Measurements from ENCODE around the gene RGS2. TPM values are rescaled to one million over a fixed set of nuclear protein-coding genes. Genes with fewer than 3 reads are reported as not detected.

RGS2 gene
- polyA plus RNA-seq, 1 experiment, result 80.3 TPM

- DNase-seq (ENCODE audit: low read depth, low spot score), result no peak
- no peak overlapping the region for H3K4me3 ChIP-seq (ENCODE audit: low read depth, low read length)
- no peaks in the 10 kb centered on the region for H3K27me3 ChIP-seq (ENCODE audit: control insufficient read depth, insufficient read depth, low read length)
- ChIA-PET POLR2A (no interaction called here), CTCF (no interaction called here)
- H3K9me3 ChIP-seq (ENCODE audit: control insufficient read depth, insufficient read depth, low read length), result no peaks in the 10 kb centered on the region
- TF ChIP-seq, protein P1, sequence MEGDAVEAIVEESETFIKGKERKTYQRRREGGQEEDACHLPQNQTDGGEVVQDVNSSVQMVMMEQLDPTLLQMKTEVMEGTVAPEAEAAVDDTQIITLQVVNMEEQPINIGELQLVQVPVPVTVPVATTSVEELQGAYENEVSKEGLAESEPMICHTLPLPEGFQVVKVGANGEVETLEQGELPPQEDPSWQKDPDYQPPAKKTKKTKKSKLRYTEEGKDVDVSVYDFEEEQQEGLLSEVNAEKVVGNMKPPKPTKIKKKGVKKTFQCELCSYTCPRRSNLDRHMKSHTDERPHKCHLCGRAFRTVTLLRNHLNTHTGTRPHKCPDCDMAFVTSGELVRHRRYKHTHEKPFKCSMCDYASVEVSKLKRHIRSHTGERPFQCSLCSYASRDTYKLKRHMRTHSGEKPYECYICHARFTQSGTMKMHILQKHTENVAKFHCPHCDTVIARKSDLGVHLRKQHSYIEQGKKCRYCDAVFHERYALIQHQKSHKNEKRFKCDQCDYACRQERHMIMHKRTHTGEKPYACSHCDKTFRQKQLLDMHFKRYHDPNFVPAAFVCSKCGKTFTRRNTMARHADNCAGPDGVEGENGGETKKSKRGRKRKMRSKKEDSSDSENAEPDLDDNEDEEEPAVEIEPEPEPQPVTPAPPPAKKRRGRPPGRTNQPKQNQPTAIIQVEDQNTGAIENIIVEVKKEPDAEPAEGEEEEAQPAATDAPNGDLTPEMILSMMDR (IDR thresholded peaks at IDR 0.05; ENCODE audit: low read depth, low read length), result no peak
- H3K27ac ChIP-seq (ENCODE audit: low read depth, low read length), result no peak overlapping the region
Observed at GRCh38 chr1:192768463-192768862, 40.4 kb upstream of the RGS2 start.

DNA sequence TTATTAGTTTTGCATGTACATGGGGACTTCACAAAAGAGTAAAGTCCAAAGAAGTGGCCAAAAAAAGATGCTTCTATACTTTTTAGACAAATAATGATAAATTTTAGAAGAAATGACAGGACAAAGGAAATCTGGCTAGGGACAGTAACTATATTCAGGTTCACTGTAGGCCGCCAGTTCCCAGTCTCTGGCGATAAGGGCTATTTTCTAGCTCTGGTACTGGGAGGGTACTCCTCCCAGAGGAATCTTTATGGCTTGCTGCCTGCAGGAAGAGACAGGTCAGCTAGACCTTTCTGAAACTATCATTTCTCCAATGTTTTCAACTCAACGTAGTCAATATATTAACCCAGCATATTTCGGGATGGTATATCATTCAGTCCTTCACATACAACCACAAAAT is 37.5 kb upstream of the RGS2 start:
- CTCF ChIA-PET, result no interaction called here
- Histone ChIP-seq H3K27ac (ENCODE audit: low read depth, low read length) (no peak overlapping the region), H3K27me3 (ENCODE audit: control insufficient read depth, insufficient read depth, low read length) (no peaks in the 10 kb centered on the region), H3K9me3 (ENCODE audit: control insufficient read depth, insufficient read depth, low read length) (no peaks in the 10 kb centered on the region), H3K4me3 (ENCODE audit: low read depth, low read length) (no peak overlapping the region)
- no peak for DNase-seq (ENCODE audit: low read depth, low spot score)
- TF ChIP-seq, protein P1 (IDR thresholded peaks at IDR 0.05; ENCODE audit: low read depth, low read length), result no peak
- POLR2A ChIA-PET, result no interaction called here

GRCh38 chr1:192775631-192776030 is 33.2 kb upstream of the RGS2 start:
- no peak overlapping the region for H3K4me3 ChIP-seq (ENCODE audit: low read depth, low read length)
- H3K27me3 ChIP-seq (ENCODE audit: control insufficient read depth, insufficient read depth, low read length), result no peaks in the 10 kb centered on the region
- no peak for DNase-seq (ENCODE audit: low read depth, low spot score)
- no peaks in the 10 kb centered on the region for H3K9me3 ChIP-seq (ENCODE audit: control insufficient read depth, insufficient read depth, low read length)
- no peak overlapping the region for H3K27ac ChIP-seq (ENCODE audit: low read depth, low read length)
- POLR2A ChIA-PET, result no interaction called here
- CTCF ChIA-PET, result no interaction called here
- TF ChIP-seq, protein P1 (IDR thresholded peaks at IDR 0.05; ENCODE audit: low read depth, low read length), result no peak

DNA sequence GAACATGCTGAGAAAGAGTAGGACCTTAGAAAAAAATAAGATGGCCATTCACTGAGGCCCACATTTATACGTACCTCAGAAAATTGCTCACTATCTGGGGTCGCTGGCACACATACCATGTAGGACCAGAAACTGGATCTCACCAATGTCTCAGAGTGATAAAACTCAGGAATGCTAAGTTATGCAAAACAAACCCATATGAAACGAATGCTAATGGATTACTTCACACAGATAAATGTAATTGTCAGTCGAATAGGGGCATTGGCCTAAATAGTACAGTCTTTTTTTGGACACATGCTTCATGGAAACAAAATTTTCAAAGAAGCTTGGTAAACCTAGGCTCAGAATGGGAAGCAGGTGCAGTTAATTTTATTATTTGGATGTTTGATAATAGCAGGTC is 32.6 kb upstream of the RGS2 start:
- DNase-seq (ENCODE audit: low read depth, low spot score), result no peak
- no peak overlapping the region for H3K4me3 ChIP-seq (ENCODE audit: low read depth, low read length)
- no peak overlapping the region for H3K27ac ChIP-seq (ENCODE audit: low read depth, low read length)
- TF ChIP-seq, protein P1 (IDR thresholded peaks at IDR 0.05; ENCODE audit: low read depth, low read length), result no peak
- no peaks in the 10 kb centered on the region for H3K27me3 ChIP-seq (ENCODE audit: control insufficient read depth, insufficient read depth, low read length)
- ChIA-PET POLR2A (no interaction called here), CTCF (no interaction called here)
- no peaks in the 10 kb centered on the region for H3K9me3 ChIP-seq (ENCODE audit: control insufficient read depth, insufficient read depth, low read length)

DNA sequence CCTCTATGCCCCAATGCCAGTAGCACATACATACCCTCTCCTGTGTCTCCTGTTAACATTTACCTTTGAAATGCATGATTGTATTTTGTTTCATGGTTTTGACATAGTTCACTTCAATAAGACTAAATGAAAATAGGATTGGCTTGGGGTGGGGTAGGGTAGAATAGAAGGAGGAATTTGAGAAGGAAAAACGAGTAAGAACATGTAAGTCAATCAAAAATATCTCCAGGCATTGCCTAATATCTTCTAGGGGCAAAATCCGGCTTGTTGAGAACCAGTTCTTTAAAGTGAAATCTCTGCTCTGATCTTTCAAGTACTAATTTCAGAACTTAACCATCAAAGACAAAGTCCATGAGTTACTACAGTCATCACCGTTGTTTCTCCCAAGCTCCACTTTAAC is 31.8 kb upstream of the RGS2 start:
- no peaks in the 10 kb centered on the region for H3K27me3 ChIP-seq (ENCODE audit: control insufficient read depth, insufficient read depth, low read length)
- POLR2A ChIA-PET, result no interaction called here
- CTCF ChIA-PET, result interaction anchor here (0.7 kb wide), 1 partner anchor 52 kb away, joined by 4 read pairs; no protein-coding TSS in a partner anchor
- TF ChIP-seq, protein P1 (IDR thresholded peaks at IDR 0.05; ENCODE audit: low read depth, low read length), result no peak
- no peak for DNase-seq (ENCODE audit: low read depth, low spot score)
- no peaks in the 10 kb centered on the region for H3K9me3 ChIP-seq (ENCODE audit: control insufficient read depth, insufficient read depth, low read length)
- no peak overlapping the region for H3K27ac ChIP-seq (ENCODE audit: low read depth, low read length)
- H3K4me3 ChIP-seq (ENCODE audit: low read depth, low read length), result no peak overlapping the region
